ENCODE data around the gene TOP1.

GRCh38 chr20:41032271-41032670 is 3.6 kb downstream of the TOP1 start:
- TF ChIP-seq POLR2A (IDR thresholded peaks at IDR 0.05; ENCODE audit: low read length): no peak
- no peak for TF ChIP-seq GATA1 (IDR thresholded peaks at IDR 0.05; ENCODE audit: low read depth, low read length)
